ENCODE measurements around the gene UBE2V1.
A peak's percentile ranks its signal among the peaks of the same experiment; 100 is the strongest.
"Not testable (repeated sequence)": the region's sequence is repeated elsewhere in the genome, so short reads cannot be mapped to it uniquely, and the experiment has no call there.

Gene UBE2V1

GRCh38 chr20:50115041-50115512 is 2.1 kb upstream of the UBE2V1 start:
- no peak for DNase-seq (ENCODE audit: low spot score)

- no peak for DNase-seq (ENCODE audit: low spot score)
Measured at GRCh38 chr20:50113420-50114224, 672 bp upstream of the UBE2V1 start.

GRCh38 chr20:50111829-50112495 is 988 bp downstream of the UBE2V1 start:
- DNase-seq (ENCODE audit: low spot score): no peak

GRCh38 chr20:50111120-50111828 is 1.7 kb downstream of the UBE2V1 start:
- peak; percentile 61 for DNase-seq (ENCODE audit: low spot score)

GRCh38 chr20:50110141-50111047 is 2.6 kb downstream of the UBE2V1 start:
- no peak for DNase-seq (ENCODE audit: low spot score)

- no peak for DNase-seq (ENCODE audit: low spot score)
Measured at GRCh38 chr20:50108556-50109235, 4.3 kb downstream of the UBE2V1 start.

GRCh38 chr20:50107796-50108331 is 5.1 kb downstream of the UBE2V1 start:
- DNase-seq (ENCODE audit: low spot score): no peak

- no peak for DNase-seq (ENCODE audit: low spot score)
Measured at GRCh38 chr20:50107086-50107660, 5.8 kb downstream of the UBE2V1 start.

- not testable (repeated sequence) for DNase-seq (ENCODE audit: low spot score)
Measured at GRCh38 chr20:50106669-50107068, 6.3 kb downstream of the UBE2V1 start.

- peak; percentile 74 for DNase-seq (ENCODE audit: low spot score)
Measured at GRCh38 chr20:50103464-50104107, 9.4 kb downstream of the UBE2V1 start.

GRCh38 chr20:50102551-50102950 is 10.4 kb downstream of the UBE2V1 start:
- not testable (repeated sequence) for DNase-seq (ENCODE audit: low spot score)

GRCh38 chr20:50101887-50102286 is 11.1 kb downstream of the UBE2V1 start:
- DNase-seq (ENCODE audit: low spot score): no peak

GRCh38 chr20:50101281-50101680 is 11.7 kb downstream of the UBE2V1 start:
- no peak for DNase-seq (ENCODE audit: low spot score)

GRCh38 chr20:50100552-50100951 is 12.4 kb downstream of the UBE2V1 start:
- no peak for DNase-seq (ENCODE audit: low spot score)

- DNase-seq (ENCODE audit: low spot score): no peak
Measured at GRCh38 chr20:50099565-50099991, 13.4 kb downstream of the UBE2V1 start.

- no peak for DNase-seq (ENCODE audit: low spot score)
Measured at GRCh38 chr20:50099113-50099512, 13.8 kb downstream of the UBE2V1 start.

GRCh38 chr20:50098259-50098658 is 14.7 kb downstream of the UBE2V1 start:
- no peak for DNase-seq (ENCODE audit: low spot score)

GRCh38 chr20:50097843-50098242 is 15.1 kb downstream of the UBE2V1 start:
- DNase-seq (ENCODE audit: low spot score): no peak

- no peak for DNase-seq (ENCODE audit: low spot score)
Measured at GRCh38 chr20:50096237-50096636, 16.7 kb downstream of the UBE2V1 start.
